ENCODE results near the gene RDH13.

Gene RDH13

DNA sequence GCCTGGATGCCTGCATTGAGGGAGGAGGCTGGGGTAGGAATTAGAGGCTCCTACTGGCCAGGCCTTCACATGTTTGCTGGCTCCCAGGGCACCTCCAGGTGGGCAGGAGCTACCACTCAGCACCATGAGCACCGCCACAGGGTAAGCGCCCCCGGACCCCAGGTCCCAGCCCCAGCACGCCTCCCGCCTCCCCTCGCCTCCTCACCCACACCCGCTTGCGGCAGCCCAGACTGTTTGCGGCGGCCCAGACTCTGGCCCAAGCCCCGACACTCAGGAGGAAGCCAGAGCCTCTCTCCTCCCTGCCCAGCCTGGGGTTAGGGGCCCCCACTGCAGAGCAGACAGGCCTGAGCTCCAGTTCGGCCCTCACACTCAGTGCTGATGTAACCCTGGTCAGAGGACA lies 13.4 kb upstream of the RDH13 start:
- Histone ChIP-seq H3K4me3 (ENCODE audit: low read depth, low read length) (no peak overlapping the region), H3K27ac (no peak overlapping the region), H3K9me3 (ENCODE audit: severe bottlenecking) (no peaks in the 10 kb centered on the region), H3K27me3 (ENCODE audit: insufficient read depth, low read depth, severe bottlenecking) (peaks cover 4% of the 10 kb centered on the region), H3K36me3 (no peaks in the 10 kb centered on the region)
- no peak for TF ChIP-seq CTCF (IDR thresholded peaks at IDR 0.05; ENCODE audit: low read depth, low read length)
- no peak for DNase-seq

DNA sequence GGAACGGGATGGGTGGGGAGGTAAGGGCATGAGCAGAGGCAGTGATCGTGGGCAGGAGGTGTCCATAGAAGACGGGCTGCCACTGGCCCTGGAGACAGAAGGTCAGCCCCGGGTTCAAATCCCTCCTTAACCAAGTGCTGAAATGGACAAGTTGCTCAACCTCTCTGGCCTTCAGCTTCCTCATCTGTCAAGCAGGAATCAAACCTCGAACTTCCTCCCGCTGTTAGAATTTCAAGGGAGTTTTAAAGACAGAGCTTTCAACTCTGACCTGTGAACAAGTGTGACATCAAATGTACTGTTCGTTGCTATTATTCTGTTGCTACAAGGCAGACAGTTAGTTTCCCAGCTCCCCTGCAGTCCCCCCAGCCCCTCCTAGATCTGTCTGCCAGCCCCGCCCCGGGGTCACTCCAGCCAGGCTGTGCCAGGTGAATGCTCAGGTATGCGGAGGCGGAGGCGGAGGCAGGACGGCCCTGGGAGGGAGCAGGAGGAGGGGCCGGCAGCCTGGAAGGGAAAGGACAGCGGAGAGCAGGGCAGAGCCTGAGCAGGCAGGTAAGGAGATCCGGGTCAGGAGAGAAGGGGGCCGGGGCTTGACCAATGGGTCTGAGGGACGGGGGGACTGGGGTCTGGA lies 12.5 kb upstream of the RDH13 start, which contains the start of gene EPS8L1:
TSS of gene EPS8L1 (plus strand) at position 499 of the 628 bp plus-strand sequence. CDS start 576 bp downstream, outside the sequence.
- no peak for DNase-seq
- Histone ChIP-seq H3K36me3 (no peaks in the 10 kb centered on the region), H3K27ac (no peak within 1 kb of the TSS), H3K9me3 (ENCODE audit: severe bottlenecking) (no peaks in the 10 kb centered on the region), H3K4me3 (ENCODE audit: low read depth, low read length) (no peak within 1 kb of the TSS), H3K27me3 (ENCODE audit: insufficient read depth, low read depth, severe bottlenecking) (peaks cover 4% of the 10 kb centered on the region)
- no peak for TF ChIP-seq CTCF (IDR thresholded peaks at IDR 0.05; ENCODE audit: low read depth, low read length)

GRCh38 chr19:55071913-55072312 lies 9.0 kb upstream of the RDH13 start:
- no peak for TF ChIP-seq CTCF (IDR thresholded peaks at IDR 0.05; ENCODE audit: low read depth, low read length)
- no peak overlapping the region for H3K27ac ChIP-seq
- DNase-seq, result no peak

DNA sequence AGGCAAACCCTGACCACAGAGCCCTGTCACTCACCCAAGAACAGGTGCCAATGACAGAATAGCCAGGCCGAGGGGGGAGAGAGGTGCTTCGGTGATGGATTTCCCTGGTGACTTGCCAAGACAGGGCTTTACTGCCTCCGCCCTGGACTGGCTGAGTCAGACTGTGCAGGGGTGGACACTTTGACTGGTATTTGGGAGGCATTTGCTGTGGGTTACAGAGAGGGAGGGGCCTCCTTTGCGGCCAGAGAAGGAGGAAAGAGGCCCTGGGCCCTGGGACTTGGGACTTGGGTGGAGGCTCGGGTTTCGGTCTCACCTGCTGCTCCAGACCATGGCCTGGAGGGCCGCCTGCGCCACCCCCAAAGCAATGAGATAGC lies 8.2 kb upstream of the RDH13 start:
- Histone ChIP-seq H3K27me3 (ENCODE audit: insufficient read depth, low read depth, severe bottlenecking) (peaks cover 16% of the 10 kb centered on the region), H3K4me3 (ENCODE audit: low read depth, low read length) (no peak overlapping the region), H3K27ac (no peak overlapping the region), H3K36me3 (no peaks in the 10 kb centered on the region), H3K9me3 (ENCODE audit: severe bottlenecking) (peaks cover 4% of the 10 kb centered on the region)
- no peak for DNase-seq
- no peak for TF ChIP-seq CTCF (IDR thresholded peaks at IDR 0.05; ENCODE audit: low read depth, low read length)

More at GRCh38 chr19:55071913-55072312, 9.0 kb upstream of the RDH13 start:
- no peak overlapping the region for H3K4me3 ChIP-seq (ENCODE audit: low read depth, low read length)
- H3K36me3 ChIP-seq, result no peaks in the 10 kb centered on the region
- H3K27me3 ChIP-seq (ENCODE audit: insufficient read depth, low read depth, severe bottlenecking), result peaks cover 12% of the 10 kb centered on the region
- H3K9me3 ChIP-seq (ENCODE audit: severe bottlenecking), result peaks cover 4% of the 10 kb centered on the region

DNA sequence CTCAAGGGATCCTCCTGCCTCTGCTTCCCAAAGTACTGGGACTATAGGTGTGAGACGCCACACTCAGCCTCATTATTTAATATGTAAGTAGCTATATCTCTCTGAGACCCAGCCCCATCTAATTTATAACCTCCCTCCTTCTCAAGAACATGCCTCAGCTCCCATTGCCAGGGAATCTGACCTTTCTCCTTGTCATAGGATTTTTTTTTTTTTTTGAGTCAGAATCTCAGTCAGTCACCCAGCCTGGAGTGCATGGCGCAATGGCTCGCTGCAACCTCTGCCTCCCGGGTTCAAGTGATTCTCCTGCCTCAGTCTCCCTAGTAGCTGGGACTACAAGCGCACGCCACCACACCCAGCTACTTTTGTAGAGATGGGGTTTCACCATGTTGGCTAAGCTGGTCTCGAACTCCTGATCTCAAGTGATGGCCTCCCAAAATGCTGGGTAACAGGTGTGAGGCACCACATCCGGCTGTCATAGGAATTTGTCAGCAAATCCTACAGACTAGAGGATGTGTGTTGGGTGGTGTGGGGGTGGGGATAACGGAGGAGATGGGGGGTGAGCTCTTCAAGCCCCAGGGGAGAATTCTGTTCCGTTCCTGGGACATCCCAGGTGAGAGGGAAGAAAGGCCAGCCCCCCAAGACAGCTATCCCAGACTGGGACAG lies 7.6 kb upstream of the RDH13 start:
- TF ChIP-seq CTCF (IDR thresholded peaks at IDR 0.05; ENCODE audit: low read depth, low read length), result no peak
- no peaks in the 10 kb centered on the region for H3K36me3 ChIP-seq
- H3K27me3 ChIP-seq (ENCODE audit: insufficient read depth, low read depth, severe bottlenecking), result peaks cover 16% of the 10 kb centered on the region
- H3K4me3 ChIP-seq (ENCODE audit: low read depth, low read length), result no peak overlapping the region
- peaks cover 4% of the 10 kb centered on the region for H3K9me3 ChIP-seq (ENCODE audit: severe bottlenecking)
- DNase-seq, result no peak
- H3K27ac ChIP-seq, result no peak overlapping the region
